HCT116 (cell line): Measurements from ENCODE around the gene KIF26B. TPM values are rescaled to one million over a fixed set of nuclear protein-coding genes. Genes with fewer than 3 reads are reported as not detected.

Experiments
- ATAC-seq: fragments of 200-7000 bp; cut with Tn5 transposase; 2 replicates; pipeline ENCODE4 v1.9.1; 2020; ENCODE audit warnings: mild to moderate bottlenecking, moderate library complexity
- BruUV-seq: library from RNA; stranded (reverse); fragments of 400-500 nt; replicated peaks from 2 replicates; lab custom pipeline; 2021; lab: Mats Ljungman, UMichigan
- CTCF ChIA-PET: fragments of 300-600 bp; sonication (Branson Sonifier 250); formaldehyde crosslinking; loops from one replicate; lab custom pipeline; 2021; ENCODE audit warnings: antibody characterized with exemption; lab: Charles Lee
- POLR2A ChIA-PET: fragments of 300-600, 350-600 bp; sonication (Branson Sonifier 250); formaldehyde crosslinking; loops from one replicate; lab custom pipeline; 2021; ENCODE audit warnings: antibody characterized with exemption; lab: Charles Lee
- RAD21 ChIA-PET, 2 experiments: fragments of 300-600 bp; sonication (Branson Sonifier 250); formaldehyde crosslinking; loops; one replicate each; lab custom pipeline; 2023; ENCODE audit warnings: low total read pairs in 2 of 2; ENCODE audit not compliant: uncharacterized antibody in 2 of 2, unreplicated experiment in 2 of 2, low non-redundant PET in 1 of 2; lab: Charles Lee
- DNase-seq: peaks from one replicate; pipeline ENCODE4 v3.0.0-alpha.2; 2010; ENCODE audit warnings: low read depth, low spot score
- H2AFZ ChIP-seq: fragments of 200-600 bp; shearing (Covaris generic), sonication (generic); 2 replicates; pipeline ENCODE4 v1.6.1; 2017; ENCODE audit warnings: low read depth, mixed run types, mixed read lengths, antibody characterized with exemption, low read length; ENCODE audit not compliant: poor library complexity, severe bottlenecking
- H3K27ac ChIP-seq: 2 replicates; pipeline ENCODE4 v1.5.1; 2012; ENCODE audit warnings: low read depth, low read length
- H3K27me3 ChIP-seq: fragments of 200-600 bp; sonication (generic); 2 replicates; pipeline ENCODE4 v1.6.1; 2016; ENCODE audit warnings: mixed run types, low read length, mixed read lengths; ENCODE audit not compliant: insufficient read depth
- H3K36me3 ChIP-seq, 2 experiments: fragments of 200-500 bp in 1 of 2; fragments of 200-600 bp in 1 of 2; sonication (Bioruptor generic) in 1 of 2; sonication (generic) in 1 of 2; 2 replicates each; pipeline versions ENCODE4 v1.5.1 to v1.6.1; 2014 to 2016; ENCODE audit warnings: low read length in 2 of 2, inconsistent platforms in 1 of 2, mixed read lengths in 1 of 2, mixed run types in 1 of 2; ENCODE audit not compliant: insufficient read depth in 2 of 2, control insufficient read depth in 1 of 2
- H3K4me1 ChIP-seq, 2 experiments: fragments of 200-600 bp in 1 of 2; sonication (generic) in 1 of 2; 2 replicates each; pipeline versions ENCODE4 v1.5.1 to v1.6.1; 2012 to 2017; ENCODE audit warnings: low read length in 2 of 2, inconsistent platforms in 1 of 2, mild to moderate bottlenecking in 1 of 2, mixed read lengths in 1 of 2, mixed run types in 1 of 2, moderate library complexity in 1 of 2; ENCODE audit not compliant: insufficient read depth in 2 of 2, control insufficient read depth in 1 of 2
- H3K4me2 ChIP-seq: fragments of 200-600 bp; sonication (generic); 2 replicates; pipeline ENCODE4 v1.6.1; 2017; ENCODE audit warnings: mixed run types, low read length, mixed read lengths
- H3K4me3 ChIP-seq, 2 experiments: fragments of 200-600 bp in 1 of 2; sonication (generic) in 1 of 2; replicated peaks in 1 of 2; 2 replicates each; pipeline ENCODE4 v1.5.1; 2011 to 2016; ENCODE audit warnings: low read length in 2 of 2, control low read depth in 1 of 2, low read depth in 1 of 2, mild to moderate bottlenecking in 1 of 2, mixed read lengths in 1 of 2, mixed run types in 1 of 2
- H3K79me2 ChIP-seq: fragments of 200-600 bp; sonication (generic); 2 replicates; pipeline ENCODE4 v1.6.1; 2017; ENCODE audit warnings: mild to moderate bottlenecking, mixed run types, low read length, moderate library complexity, mixed read lengths; ENCODE audit not compliant: insufficient read depth
- H3K9ac ChIP-seq: fragments of 200-600 bp; sonication (generic); 2 replicates; pipeline ENCODE4 v1.6.1; 2016; ENCODE audit warnings: low read length, mixed read lengths
- H3K9me2 ChIP-seq: fragments of 200-600 bp; sonication (generic), shearing (Covaris generic); 2 replicates; pipeline ENCODE4 v1.6.1; 2017; ENCODE audit warnings: mixed run types, mild to moderate bottlenecking, moderate library complexity; ENCODE audit not compliant: insufficient read depth
- H3K9me3 ChIP-seq, 2 experiments: fragments of 200-500 bp in 1 of 2; fragments of 200-600 bp in 1 of 2; sonication (Bioruptor generic) in 1 of 2; sonication (generic) in 1 of 2; 2 replicates each; pipeline ENCODE4 v1.6.1; 2014 to 2017; ENCODE audit warnings: low read length in 2 of 2, mixed read lengths in 2 of 2, inconsistent platforms in 1 of 2, low read depth in 1 of 2, mild to moderate bottlenecking in 1 of 2, mixed run types in 1 of 2, moderate library complexity in 1 of 2; ENCODE audit not compliant: control insufficient read depth in 1 of 2, insufficient read depth in 1 of 2
- H4K20me1 ChIP-seq: fragments of 200-600 bp; sonication (generic), shearing (Covaris generic); 2 replicates; pipeline ENCODE4 v1.6.1; 2017; ENCODE audit warnings: mixed run types, mild to moderate bottlenecking, moderate library complexity; ENCODE audit not compliant: insufficient read depth
- CBX3 ChIP-seq: IDR thresholded peaks from 2 replicates; pipeline ENCODE4 v1.6.1; 2012; ENCODE audit warnings: low read depth
- CEBPB ChIP-seq: IDR thresholded peaks from 2 replicates; pipeline ENCODE4 v1.6.1; 2012; ENCODE audit warnings: low read depth
- EGR1 ChIP-seq: IDR thresholded peaks from 2 replicates; pipeline ENCODE4 v1.6.1; 2012; ENCODE audit warnings: low read depth
- ELF1 ChIP-seq: IDR thresholded peaks from 2 replicates; pipeline ENCODE4 v1.6.1; 2012; ENCODE audit warnings: low read depth, borderline replicate concordance
- EZH2 ChIP-seq: fragments of 200-600 bp; sonication (generic); IDR thresholded peaks from 2 replicates; pipeline ENCODE4 v1.6.1; 2017; ENCODE audit warnings: antibody characterized with exemption, mixed run types
- EZH2phosphoT487 ChIP-seq: fragments of 200-600 bp; IDR thresholded peaks from 2 replicates; pipeline ENCODE4 v1.6.1; 2018; ENCODE audit warnings: antibody characterized with exemption, borderline replicate concordance
- FOSL1 ChIP-seq: IDR thresholded peaks from 2 replicates; pipeline ENCODE4 v1.6.1; 2012; ENCODE audit warnings: low read depth
- JUND ChIP-seq: IDR thresholded peaks from 2 replicates; pipeline ENCODE4 v1.6.1; 2012
- POLR2A ChIP-seq: IDR thresholded peaks from 2 replicates; pipeline ENCODE4 v1.7.0; 2011; ENCODE audit warnings: borderline replicate concordance; ENCODE audit not compliant: insufficient read depth, insufficient read length; ENCODE audit errors: extremely low read depth
- POLR2AphosphoS5 ChIP-seq: IDR thresholded peaks from 2 replicates; pipeline ENCODE4 v1.6.1; 2011; ENCODE audit warnings: mild to moderate bottlenecking, low read depth, low read length, moderate library complexity
- RAD21 ChIP-seq: IDR thresholded peaks from 2 replicates; pipeline ENCODE4 v1.6.1; 2012; ENCODE audit warnings: low read depth, mild to moderate bottlenecking
- SIN3A ChIP-seq: IDR thresholded peaks from 2 replicates; pipeline ENCODE4 v1.6.1; 2012; ENCODE audit warnings: low read depth
- SP1 ChIP-seq: IDR thresholded peaks from 2 replicates; pipeline ENCODE4 v1.6.1; 2012; ENCODE audit warnings: low read depth
- SRF ChIP-seq: IDR thresholded peaks from 2 replicates; pipeline ENCODE4 v1.6.1; 2012; ENCODE audit warnings: low read depth
- TCF7L2 ChIP-seq: IDR thresholded peaks from 2 replicates; pipeline ENCODE4 v1.7.0; 2011; ENCODE audit warnings: borderline replicate concordance, inconsistent platforms; ENCODE audit not compliant: insufficient read depth, insufficient read length; ENCODE audit errors: extremely low read depth
- YY1 ChIP-seq: IDR thresholded peaks from 2 replicates; pipeline ENCODE4 v1.6.1; 2011; ENCODE audit warnings: low read length, low read depth, moderate library complexity, mild to moderate bottlenecking; ENCODE audit not compliant: insufficient replicate concordance; ENCODE audit errors: extremely low read depth
- ZFX ChIP-seq: fragments of 450-650 bp; IDR thresholded peaks from 2 replicates; pipeline ENCODE4 v1.6.1; 2017
- intact Hi-C: fragments of 100-400 bp; cut with micrococcal nuclease; formaldehyde crosslinking; loops from 2 replicates; pipeline ENCODE4 v1.10.0; 2022
- total RNA-seq: library from RNA; stranded (reverse); gene quantifications from one replicate; pipeline ENCODE4 v1.2.1, GENCODE V29; 2021; ENCODE audit not compliant: unreplicated experiment
- TF ChIP-seq, protein P1 (sequence below): IDR thresholded peaks from 2 replicates; pipeline ENCODE4 v1.6.1; 2012
- TF ChIP-seq, protein P2 (sequence below): IDR thresholded peaks from 2 replicates; pipeline ENCODE4 v1.6.1; 2012; ENCODE audit warnings: low read depth

The KIF26B gene
- total RNA-seq, 1 experiment from 2014 or later, result 0.49 TPM

DNA sequence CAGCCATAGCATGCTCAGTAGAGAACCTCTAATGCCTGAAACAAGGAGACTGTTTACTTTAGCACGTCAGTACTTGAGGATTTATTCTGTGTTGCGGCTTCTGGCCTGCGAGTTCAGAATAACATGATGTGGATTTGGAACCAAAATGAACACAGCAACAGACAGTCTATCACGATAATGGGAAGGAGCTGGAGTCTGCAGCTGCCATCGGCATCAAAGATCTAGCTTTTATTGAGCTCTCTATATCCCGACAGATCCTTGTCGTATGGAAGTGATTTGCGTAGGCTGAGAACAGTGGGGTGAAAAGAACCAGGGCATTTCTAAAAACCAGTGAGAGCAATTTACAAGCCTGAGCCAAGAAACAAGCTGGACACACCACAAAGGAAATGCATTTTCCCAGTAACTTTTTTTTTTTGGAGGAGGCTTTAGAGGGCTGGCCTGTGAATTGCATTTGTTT is 294.2 kb downstream of the KIF26B start:
- no peak for DNase-seq
- H3K4me3 ChIP-seq, result no peak overlapping the region
- no peaks in the 10 kb centered on the region for H3K27me3 ChIP-seq
- ChIA-PET RAD21 (interaction anchor here in 1 of 2 experiments (0.6 kb wide), 1 partner anchor 186 kb away, joined by 3 read pairs; no protein-coding TSS in a partner anchor), CTCF (no interaction called here), POLR2A (no interaction called here)
- no peak overlapping the region for H3K4me2 ChIP-seq
- BruUV-seq, result no TSS peak
- no peaks in the 10 kb centered on the region for H3K4me1 ChIP-seq
- H3K9me3 ChIP-seq, result no peaks in the 10 kb centered on the region
- H3K79me2 ChIP-seq, result no peaks in the 10 kb centered on the region
- H3K36me3 ChIP-seq, result no peaks in the 10 kb centered on the region
- no peaks in the 10 kb centered on the region for H4K20me1 ChIP-seq
- no peak overlapping the region for H3K9ac ChIP-seq
- H2AFZ ChIP-seq, result no peak overlapping the region
- no peak overlapping the region for H3K27ac ChIP-seq
- intact Hi-C loops, result no loop called here
- no peak for ATAC-seq
- H3K9me2 ChIP-seq, result no peaks in the 10 kb centered on the region
- TF ChIP-seq POLR2A, result no peak
- TF ChIP-seq SIN3A, result no peak
- TF ChIP-seq, protein P1, sequence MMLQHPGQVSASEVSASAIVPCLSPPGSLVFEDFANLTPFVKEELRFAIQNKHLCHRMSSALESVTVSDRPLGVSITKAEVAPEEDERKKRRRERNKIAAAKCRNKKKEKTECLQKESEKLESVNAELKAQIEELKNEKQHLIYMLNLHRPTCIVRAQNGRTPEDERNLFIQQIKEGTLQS, result no peak
- no peak for TF ChIP-seq CBX3
- TF ChIP-seq EGR1, result no peak
- TF ChIP-seq POLR2AphosphoS5, result no peak
- no peak for TF ChIP-seq TCF7L2
- no peak for TF ChIP-seq YY1
- no peak for TF ChIP-seq EZH2phosphoT487
- TF ChIP-seq EZH2, result no peak
- TF ChIP-seq SP1, result no peak
- no peak for TF ChIP-seq FOSL1
- TF ChIP-seq ELF1, result no peak

DNA sequence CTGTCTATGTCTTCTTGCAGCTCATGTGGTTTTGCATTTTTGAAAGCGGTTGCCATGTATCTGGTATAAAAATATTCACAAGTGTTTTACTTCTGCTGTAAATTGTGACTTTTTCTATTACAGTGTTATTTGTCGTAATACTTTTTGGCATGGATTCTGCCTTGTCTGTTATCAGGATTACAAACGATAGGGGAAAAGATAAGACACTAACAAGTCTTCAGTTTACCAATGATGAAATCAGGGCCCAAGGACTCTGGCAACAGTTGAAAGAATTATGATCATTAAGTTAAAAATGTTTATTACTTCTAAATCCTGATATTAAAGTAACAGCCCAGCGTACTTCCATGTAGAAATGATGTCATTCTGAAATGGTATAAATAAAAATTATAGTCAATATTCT is 298.8 kb downstream of the KIF26B start:
- Histone ChIP-seq H3K4me2 (no peak overlapping the region), H3K79me2 (no peaks in the 10 kb centered on the region), H3K36me3 (no peaks in the 10 kb centered on the region), H3K4me3 (no peak overlapping the region), H3K9me3 (no peaks in the 10 kb centered on the region), H3K27me3 (peaks cover 7% of the 10 kb centered on the region; the same call in 1 of the 2 replicates), H3K9me2 (no peaks in the 10 kb centered on the region), H3K27ac (no peak overlapping the region), H3K9ac (no peak overlapping the region), H2AFZ (no peak overlapping the region), H3K4me1 (no peaks in the 10 kb centered on the region), H4K20me1 (no peaks in the 10 kb centered on the region)
- CTCF ChIA-PET, result no interaction called here
- RAD21 ChIA-PET, result no interaction called here
- BruUV-seq, result no TSS peak
- ATAC-seq (no peak), DNase-seq (no peak)
- TF ChIP-seq SRF, result no peak
- TF ChIP-seq ELF1, result no peak
- no peak for TF ChIP-seq JUND
- TF ChIP-seq, protein P2, sequence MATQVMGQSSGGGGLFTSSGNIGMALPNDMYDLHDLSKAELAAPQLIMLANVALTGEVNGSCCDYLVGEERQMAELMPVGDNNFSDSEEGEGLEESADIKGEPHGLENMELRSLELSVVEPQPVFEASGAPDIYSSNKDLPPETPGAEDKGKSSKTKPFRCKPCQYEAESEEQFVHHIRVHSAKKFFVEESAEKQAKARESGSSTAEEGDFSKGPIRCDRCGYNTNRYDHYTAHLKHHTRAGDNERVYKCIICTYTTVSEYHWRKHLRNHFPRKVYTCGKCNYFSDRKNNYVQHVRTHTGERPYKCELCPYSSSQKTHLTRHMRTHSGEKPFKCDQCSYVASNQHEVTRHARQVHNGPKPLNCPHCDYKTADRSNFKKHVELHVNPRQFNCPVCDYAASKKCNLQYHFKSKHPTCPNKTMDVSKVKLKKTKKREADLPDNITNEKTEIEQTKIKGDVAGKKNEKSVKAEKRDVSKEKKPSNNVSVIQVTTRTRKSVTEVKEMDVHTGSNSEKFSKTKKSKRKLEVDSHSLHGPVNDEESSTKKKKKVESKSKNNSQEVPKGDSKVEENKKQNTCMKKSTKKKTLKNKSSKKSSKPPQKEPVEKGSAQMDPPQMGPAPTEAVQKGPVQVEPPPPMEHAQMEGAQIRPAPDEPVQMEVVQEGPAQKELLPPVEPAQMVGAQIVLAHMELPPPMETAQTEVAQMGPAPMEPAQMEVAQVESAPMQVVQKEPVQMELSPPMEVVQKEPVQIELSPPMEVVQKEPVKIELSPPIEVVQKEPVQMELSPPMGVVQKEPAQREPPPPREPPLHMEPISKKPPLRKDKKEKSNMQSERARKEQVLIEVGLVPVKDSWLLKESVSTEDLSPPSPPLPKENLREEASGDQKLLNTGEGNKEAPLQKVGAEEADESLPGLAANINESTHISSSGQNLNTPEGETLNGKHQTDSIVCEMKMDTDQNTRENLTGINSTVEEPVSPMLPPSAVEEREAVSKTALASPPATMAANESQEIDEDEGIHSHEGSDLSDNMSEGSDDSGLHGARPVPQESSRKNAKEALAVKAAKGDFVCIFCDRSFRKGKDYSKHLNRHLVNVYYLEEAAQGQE, result no peak
- no peak for TF ChIP-seq ZFX
- TF ChIP-seq RAD21, result no peak
- no peak for TF ChIP-seq EZH2
- no peak for TF ChIP-seq CEBPB
- TF ChIP-seq, protein P1, result no peak
- POLR2A ChIA-PET, result no interaction called here
- intact Hi-C loops, result no loop called here
